ENCODE results near the gene PRKRIP1. TPM values are rescaled to one million over a fixed set of nuclear protein-coding genes. Genes with fewer than 3 reads are reported as not detected.

Gene PRKRIP1
- total RNA-seq, 1 donor from 2014 or later = 18.2 TPM

DNA sequence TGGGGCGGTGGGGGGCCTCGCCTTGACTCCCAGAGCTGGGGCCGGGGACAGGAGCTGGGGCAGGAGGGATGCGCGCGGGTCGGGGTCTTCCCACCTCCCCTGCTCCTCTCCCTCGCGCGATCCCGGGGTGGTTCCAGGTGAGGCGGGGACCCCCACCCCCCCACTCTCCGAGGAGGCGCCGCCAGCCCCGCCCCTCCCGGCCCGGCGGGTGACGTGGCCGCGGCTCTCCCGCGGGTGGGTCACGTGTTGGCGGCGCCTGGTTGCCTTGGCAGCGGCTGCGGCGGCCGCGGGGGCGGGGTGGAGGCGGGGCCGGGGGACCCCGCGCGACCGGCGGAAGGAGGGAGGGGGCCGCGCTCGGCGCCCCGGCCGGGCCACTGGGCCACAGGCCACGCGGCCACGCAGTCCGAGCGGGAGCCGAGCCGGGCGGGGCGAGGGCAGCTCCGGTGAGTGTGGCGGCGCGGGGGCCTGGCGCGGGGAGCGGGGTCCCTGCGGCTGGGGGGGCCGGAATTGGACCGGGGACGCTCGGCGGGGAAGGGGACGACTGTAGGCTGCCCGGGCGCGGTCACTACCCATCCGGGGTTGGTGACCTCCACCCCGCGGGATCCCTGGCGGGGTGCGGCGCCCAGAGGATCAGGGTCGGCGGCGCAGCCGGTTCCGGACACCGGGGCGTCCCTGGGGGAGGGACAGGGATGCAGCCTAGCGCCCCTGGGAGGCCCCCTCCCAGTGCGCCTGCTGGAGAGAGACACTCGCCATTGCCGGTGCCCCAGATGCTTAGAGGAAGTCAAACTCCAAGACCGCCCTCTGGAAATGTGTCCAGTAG lies 37.3 kb downstream of the PRKRIP1 start, which contains the start of gene ORAI2:
ORAI2 (plus strand) TSS at position 357 of the 820 bp plus-strand sequence. CDS start 5,382 bp downstream, outside the sequence.
- Histone ChIP-seq H3K36me3 (ENCODE audit: control insufficient read depth, insufficient read depth, low read length) (no peaks in the 10 kb centered on the region), H3K4me3 (ENCODE audit: low read depth, low read length) (peak within 1 kb of the TSS; percentile 55), H3K27me3 (ENCODE audit: control insufficient read depth, insufficient read depth, low read length) (no peaks in the 10 kb centered on the region)
- TF ChIP-seq, protein P1, sequence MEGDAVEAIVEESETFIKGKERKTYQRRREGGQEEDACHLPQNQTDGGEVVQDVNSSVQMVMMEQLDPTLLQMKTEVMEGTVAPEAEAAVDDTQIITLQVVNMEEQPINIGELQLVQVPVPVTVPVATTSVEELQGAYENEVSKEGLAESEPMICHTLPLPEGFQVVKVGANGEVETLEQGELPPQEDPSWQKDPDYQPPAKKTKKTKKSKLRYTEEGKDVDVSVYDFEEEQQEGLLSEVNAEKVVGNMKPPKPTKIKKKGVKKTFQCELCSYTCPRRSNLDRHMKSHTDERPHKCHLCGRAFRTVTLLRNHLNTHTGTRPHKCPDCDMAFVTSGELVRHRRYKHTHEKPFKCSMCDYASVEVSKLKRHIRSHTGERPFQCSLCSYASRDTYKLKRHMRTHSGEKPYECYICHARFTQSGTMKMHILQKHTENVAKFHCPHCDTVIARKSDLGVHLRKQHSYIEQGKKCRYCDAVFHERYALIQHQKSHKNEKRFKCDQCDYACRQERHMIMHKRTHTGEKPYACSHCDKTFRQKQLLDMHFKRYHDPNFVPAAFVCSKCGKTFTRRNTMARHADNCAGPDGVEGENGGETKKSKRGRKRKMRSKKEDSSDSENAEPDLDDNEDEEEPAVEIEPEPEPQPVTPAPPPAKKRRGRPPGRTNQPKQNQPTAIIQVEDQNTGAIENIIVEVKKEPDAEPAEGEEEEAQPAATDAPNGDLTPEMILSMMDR (IDR thresholded peaks at IDR 0.05; ENCODE audit: insufficient read depth, low read length, severe bottlenecking) = no peak
- DNase-seq (ENCODE audit: low read depth) (no peak), FAIRE-seq (no peak)

DNA sequence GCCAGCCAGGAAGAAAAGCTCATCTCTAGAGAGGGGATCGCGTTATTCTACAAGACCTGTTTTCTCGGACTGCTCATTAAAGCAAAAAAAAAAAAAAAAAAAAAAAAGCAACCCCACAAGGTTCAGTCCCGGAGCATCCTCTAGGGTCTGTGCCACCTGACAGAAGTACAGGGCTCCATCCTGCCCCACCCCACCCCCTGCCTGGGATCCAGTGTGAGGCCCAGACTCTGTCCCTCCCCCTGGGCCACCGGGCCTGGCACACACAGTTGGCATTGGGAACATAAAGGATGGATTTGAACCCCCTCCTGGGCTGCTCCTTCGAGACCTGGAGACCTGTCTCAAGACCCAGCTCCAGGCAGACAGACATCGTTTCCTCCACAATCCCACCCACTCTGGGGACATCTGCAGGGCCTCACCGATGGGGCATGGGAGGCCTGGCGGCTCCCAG lies 37.9 kb downstream of the PRKRIP1 start:
- H3K27me3 ChIP-seq (ENCODE audit: control insufficient read depth, insufficient read depth, low read length) = no peaks in the 10 kb centered on the region
- FAIRE-seq = no peak
- no peaks in the 10 kb centered on the region for H3K36me3 ChIP-seq (ENCODE audit: control insufficient read depth, insufficient read depth, low read length)
- H3K4me3 ChIP-seq (ENCODE audit: low read depth, low read length) = peak overlapping the region; percentile 55
- TF ChIP-seq, protein P1 (IDR thresholded peaks at IDR 0.05; ENCODE audit: insufficient read depth, low read length, severe bottlenecking) = no peak
- no peak for DNase-seq (ENCODE audit: low read depth)

DNA sequence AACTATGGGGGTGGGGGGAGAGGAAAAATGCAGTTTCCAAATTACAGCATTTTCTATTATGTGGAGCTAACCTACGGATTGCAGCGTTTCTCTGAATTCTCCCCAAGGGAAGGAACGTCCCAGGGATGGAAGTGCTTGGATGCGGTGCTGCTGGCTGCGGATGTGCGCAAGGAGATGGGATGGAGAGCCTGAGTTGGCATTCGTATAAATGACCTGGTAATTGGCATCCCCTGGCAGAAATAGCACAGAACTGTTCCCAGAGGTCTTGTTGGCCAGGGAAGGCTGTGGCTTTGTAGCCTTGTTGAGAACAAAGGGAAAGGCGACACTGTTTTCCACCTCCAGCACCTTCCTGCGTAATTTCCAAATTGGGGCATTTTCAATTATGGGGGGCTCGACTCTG lies 40.0 kb downstream of the PRKRIP1 start:
- no peak overlapping the region for H3K4me3 ChIP-seq (ENCODE audit: low read depth, low read length)
- no peak for FAIRE-seq
- no peak for DNase-seq (ENCODE audit: low read depth)
- no peaks in the 10 kb centered on the region for H3K27me3 ChIP-seq (ENCODE audit: control insufficient read depth, insufficient read depth, low read length)
- TF ChIP-seq, protein P1 (IDR thresholded peaks at IDR 0.05; ENCODE audit: insufficient read depth, low read length, severe bottlenecking) = no peak
- H3K36me3 ChIP-seq (ENCODE audit: control insufficient read depth, insufficient read depth, low read length) = no peaks in the 10 kb centered on the region

DNA sequence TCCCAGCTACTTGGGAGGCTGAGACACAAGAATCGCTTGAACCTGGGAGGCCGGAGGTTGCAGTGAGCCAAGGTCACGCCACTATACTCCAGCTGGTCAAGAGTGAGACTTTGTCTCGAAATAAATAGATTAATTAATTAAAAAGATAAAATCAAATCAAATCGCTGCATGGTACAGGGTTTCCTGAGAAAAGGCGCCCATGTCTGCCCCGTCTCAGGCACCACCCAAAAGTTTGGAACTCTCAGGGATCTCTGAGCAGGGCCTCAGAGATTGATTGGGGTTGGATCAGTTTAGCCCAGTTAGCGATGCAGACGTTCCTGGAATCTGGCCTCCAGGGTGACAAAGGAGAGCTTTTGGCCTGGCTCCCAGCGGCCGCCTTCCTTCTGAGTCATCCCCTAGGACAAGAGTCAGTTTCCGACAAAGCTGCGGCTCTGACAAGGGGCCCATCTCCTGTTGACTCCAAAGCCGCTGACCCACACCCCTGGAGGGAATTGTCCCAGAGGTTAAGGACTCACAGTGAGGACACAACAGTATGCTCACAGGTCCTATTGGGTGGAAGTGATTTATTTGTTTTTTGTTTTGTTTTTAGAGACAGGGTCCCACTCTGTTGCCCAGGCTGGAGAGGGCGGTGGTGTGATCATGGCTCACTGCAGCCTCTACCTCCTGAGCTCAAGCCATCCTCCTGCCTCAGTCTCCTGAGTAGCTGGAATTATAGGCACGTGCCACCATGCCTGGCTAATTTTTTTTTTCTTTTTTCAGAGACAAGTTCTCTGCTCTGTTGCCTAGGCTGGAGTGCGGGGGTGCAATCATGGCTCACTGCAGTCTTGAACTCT lies 44.0 kb downstream of the PRKRIP1 start:
- Histone ChIP-seq H3K4me3 (ENCODE audit: low read depth, low read length) (no peak overlapping the region), H3K27me3 (ENCODE audit: control insufficient read depth, insufficient read depth, low read length) (no peaks in the 10 kb centered on the region), H3K36me3 (ENCODE audit: control insufficient read depth, insufficient read depth, low read length) (no peaks in the 10 kb centered on the region)
- TF ChIP-seq, protein P1 (IDR thresholded peaks at IDR 0.05; ENCODE audit: insufficient read depth, low read length, severe bottlenecking) = peak; percentile 12
- DNase-seq (ENCODE audit: low read depth) (peak; percentile 77), FAIRE-seq (no peak)

DNA sequence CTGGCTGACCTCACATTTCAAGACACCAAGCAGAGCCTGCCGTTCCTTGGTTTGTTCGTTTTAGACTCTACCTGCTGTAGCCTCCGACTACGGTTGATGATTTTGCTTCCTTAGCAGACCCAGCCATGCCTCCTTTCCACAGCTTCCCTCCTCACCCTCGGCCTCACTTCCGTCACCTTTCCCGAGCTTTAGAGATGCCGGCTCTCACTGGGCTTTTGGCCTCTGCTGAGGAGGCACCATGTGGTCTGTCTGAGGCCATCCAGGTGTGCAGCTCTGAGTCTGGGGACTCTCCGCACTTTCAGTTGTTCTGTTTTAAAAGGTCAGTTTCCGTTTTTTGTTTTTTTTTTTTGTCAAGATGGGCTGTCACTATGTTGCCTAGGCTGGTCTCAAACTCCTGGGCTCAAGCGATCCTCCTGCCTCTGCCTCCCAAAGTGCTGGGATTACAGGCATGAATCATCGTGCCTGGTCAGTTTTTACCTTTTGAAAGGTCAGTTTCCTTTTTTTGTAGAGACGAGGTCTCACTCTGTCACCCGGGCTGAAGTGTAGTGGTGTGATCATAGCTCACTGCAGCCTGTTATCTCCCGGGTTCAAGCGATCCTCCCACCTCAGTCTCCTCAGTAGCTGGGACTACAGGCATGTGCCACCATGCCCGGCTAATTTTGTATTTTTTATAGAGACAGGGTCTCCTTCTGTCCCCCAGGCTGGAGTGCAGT lies 49.0 kb downstream of the PRKRIP1 start:
- H3K27me3 ChIP-seq (ENCODE audit: control insufficient read depth, insufficient read depth, low read length) = no peaks in the 10 kb centered on the region
- no peak overlapping the region for H3K4me3 ChIP-seq (ENCODE audit: low read depth, low read length)
- FAIRE-seq (no peak), DNase-seq (ENCODE audit: low read depth) (no peak)
- TF ChIP-seq, protein P1 (IDR thresholded peaks at IDR 0.05; ENCODE audit: insufficient read depth, low read length, severe bottlenecking) = no peak
- no peaks in the 10 kb centered on the region for H3K36me3 ChIP-seq (ENCODE audit: control insufficient read depth, insufficient read depth, low read length)

Data from bronchial epithelial cell (primary cell).